HG02970 (cell line): ENCODE results near the gene THUMPD3.

Experiments used
- ATAC-seq: cut with Tn5 transposase; IDR thresholded peaks from one replicate; pipeline ENCODE4 v1.9.1; 2021; ENCODE audit warnings: mild to moderate bottlenecking, moderate library complexity, moderate number of reproducible peaks; ENCODE audit not compliant: unreplicated experiment, low FRiP score

THUMPD3 gene

GRCh38 chr3:9352917-9353752 is 9.7 kb upstream of the THUMPD3 start:
- ATAC-seq = no peak

- no peak for ATAC-seq
These were observed 1.0 kb upstream of the THUMPD3 start for GRCh38 chr3:9361691-9362388.

- ATAC-seq = no peak
These were observed 6.7 kb downstream of the THUMPD3 start for GRCh38 chr3:9369508-9369907.

- no peak for ATAC-seq
These were observed 10.6 kb downstream of the THUMPD3 start for GRCh38 chr3:9373465-9373864.

- ATAC-seq = no peak
These were observed 15.1 kb downstream of the THUMPD3 start for GRCh38 chr3:9377981-9378380.

- ATAC-seq = no peak
These were observed 16.5 kb downstream of the THUMPD3 start for GRCh38 chr3:9379327-9379726.

- ATAC-seq = no peak
These were observed 17.2 kb downstream of the THUMPD3 start for GRCh38 chr3:9380014-9380413.

- ATAC-seq = no peak
These were observed 21.4 kb downstream of the THUMPD3 start for GRCh38 chr3:9384141-9384828.

- ATAC-seq = no peak
These were observed 22.6 kb downstream of the THUMPD3 start for GRCh38 chr3:9385187-9386077.

GRCh38 chr3:9386078-9386459 is 23.2 kb downstream of the THUMPD3 start:
- ATAC-seq = no peak

- no peak for ATAC-seq
These were observed 23.9 kb downstream of the THUMPD3 start for GRCh38 chr3:9386501-9387321.

GRCh38 chr3:9387322-9387655 is 24.4 kb downstream of the THUMPD3 start:
- no peak for ATAC-seq

GRCh38 chr3:9388142-9388541 is 25.3 kb downstream of the THUMPD3 start:
- ATAC-seq = no peak

GRCh38 chr3:9388562-9389272 is 25.9 kb downstream of the THUMPD3 start:
- ATAC-seq = no peak

- no peak for ATAC-seq
These were observed 27.5 kb downstream of the THUMPD3 start for GRCh38 chr3:9390265-9390888.

GRCh38 chr3:9392041-9392440 is 29.2 kb downstream of the THUMPD3 start:
- no peak for ATAC-seq

GRCh38 chr3:9395570-9396300 is 32.9 kb downstream of the THUMPD3 start:
- no peak for ATAC-seq

GRCh38 chr3:9396301-9396631 is 33.4 kb downstream of the THUMPD3 start:
- peak; percentile 16 for ATAC-seq
